Neural cell (in vitro differentiated cells): ENCODE results near the gene NPAS3. TPM values are rescaled to one million over a fixed set of nuclear protein-coding genes. Genes with fewer than 3 reads are reported as not detected.

Source experiments
- H2AFZ ChIP-seq: fragments of 200-600, 300-800 bp; sonication (generic), shearing (Covaris generic); 2 replicates; pipeline ENCODE4 v1.6.0; 2014; ENCODE audit warnings: low read depth, mild to moderate bottlenecking, antibody characterized with exemption, low read length, moderate library complexity
- H3F3A ChIP-seq: fragments of 200-600 bp; shearing (Covaris generic); 2 replicates; pipeline ENCODE4 v1.6.1; 2016; ENCODE audit warnings: mild to moderate bottlenecking, moderate library complexity, mixed read lengths, antibody characterized with exemption, low read length; ENCODE audit not compliant: insufficient read depth, poor library complexity, severe bottlenecking
- H3K27ac ChIP-seq: fragments of 200-600, 300-800 bp; sonication (generic), shearing (Covaris generic); 2 replicates; pipeline ENCODE4 v1.5.1; 2014; ENCODE audit warnings: mild to moderate bottlenecking, low read length, moderate library complexity
- H3K27me3 ChIP-seq: fragments of 300-800, 200-600 bp; sonication (generic), shearing (Covaris generic); 2 replicates; pipeline ENCODE4 v1.6.0; 2014; ENCODE audit warnings: mild to moderate bottlenecking, low read depth, low read length, moderate library complexity; ENCODE audit not compliant: insufficient read depth
- H3K36me3 ChIP-seq: fragments of 300-800, 200-600 bp; sonication (generic), shearing (Covaris generic); 2 replicates; pipeline ENCODE4 v1.5.1; 2014; ENCODE audit warnings: mild to moderate bottlenecking, antibody characterized with exemption, low read length, moderate library complexity; ENCODE audit not compliant: insufficient read depth
- H3K4me2 ChIP-seq: fragments of 300-800, 200-600 bp; sonication (generic), shearing (Covaris generic); 2 replicates; pipeline ENCODE4 v1.6.0; 2014; ENCODE audit warnings: mild to moderate bottlenecking, low read length
- H3K4me3 ChIP-seq: fragments of 300-800, 200-600 bp; sonication (generic), shearing (Covaris generic); 2 replicates; pipeline ENCODE4 v1.5.1; 2014; ENCODE audit warnings: mild to moderate bottlenecking, low read length, moderate library complexity
- H3K79me2 ChIP-seq: fragments of 200-600 bp; shearing (Covaris generic); replicated peaks from 2 replicates; pipeline ENCODE4 v1.6.0; 2014; ENCODE audit warnings: mild to moderate bottlenecking, low read length, moderate library complexity; ENCODE audit not compliant: insufficient read depth
- H3K9ac ChIP-seq: fragments of 300-800, 200-600 bp; sonication (generic), shearing (Covaris generic); 2 replicates; pipeline ENCODE4 v1.6.1; 2016; ENCODE audit warnings: mild to moderate bottlenecking, low read length, mixed read lengths
- H3K9me2 ChIP-seq: fragments of 200-600 bp; shearing (Covaris generic); 2 replicates; pipeline ENCODE4 v1.6.1; 2016; ENCODE audit warnings: mild to moderate bottlenecking, low read length, mixed read lengths; ENCODE audit not compliant: insufficient read depth
- H3K9me3 ChIP-seq: fragments of 200-600, 300-800 bp; sonication (generic), shearing (Covaris generic); 2 replicates; pipeline ENCODE4 v1.6.1; 2016; ENCODE audit warnings: mild to moderate bottlenecking, mixed run types, low read length, moderate library complexity, mixed read lengths
- H4K20me1 ChIP-seq: fragments of 200-600 bp; shearing (Covaris generic); 2 replicates; pipeline ENCODE4 v1.6.1; 2016; ENCODE audit warnings: mild to moderate bottlenecking, mixed run types; ENCODE audit not compliant: insufficient read depth
- CTCF ChIP-seq: fragments of 450-650 bp; IDR thresholded peaks from 2 replicates; pipeline ENCODE4 v1.5.1; 2014; ENCODE audit warnings: antibody characterized with exemption, mild to moderate bottlenecking, moderate library complexity; ENCODE audit not compliant: poor library complexity, severe bottlenecking
- EP300 ChIP-seq: fragments of 450-650 bp; conservative IDR thresholded peaks from 2 replicates; pipeline ENCODE4 v1.6.1; 2014; ENCODE audit warnings: antibody characterized with exemption, mild to moderate bottlenecking, moderate library complexity; ENCODE audit not compliant: poor library complexity, severe bottlenecking
- EZH2 ChIP-seq: fragments of 200-600, 300-800 bp; shearing (Covaris generic), sonication (generic); IDR thresholded peaks from 2 replicates; pipeline ENCODE4 v1.6.1; 2014; ENCODE audit warnings: antibody characterized with exemption, low read length, borderline replicate concordance, mild to moderate bottlenecking; ENCODE audit not compliant: insufficient read depth, poor library complexity, severe bottlenecking
- MXI1 ChIP-seq: fragments of 450-650 bp; conservative IDR thresholded peaks from 2 replicates; pipeline ENCODE4 v1.6.1; 2014; ENCODE audit warnings: antibody characterized with exemption, mild to moderate bottlenecking; ENCODE audit not compliant: poor library complexity, severe bottlenecking
- POLR2AphosphoS5 ChIP-seq: IDR thresholded peaks from 2 replicates; pipeline ENCODE4 v1.6.1; 2012
- RAD21 ChIP-seq: fragments of 450-650 bp; conservative IDR thresholded peaks from 2 replicates; pipeline ENCODE4 v1.6.1; 2014; ENCODE audit warnings: antibody characterized with exemption, mild to moderate bottlenecking, moderate library complexity
- REST ChIP-seq: IDR thresholded peaks from 2 replicates; pipeline ENCODE4 v1.6.1; 2012; ENCODE audit warnings: borderline replicate concordance
- SMC3 ChIP-seq: fragments of 450-650 bp; conservative IDR thresholded peaks from 2 replicates; pipeline ENCODE4 v1.6.1; 2014; ENCODE audit warnings: antibody characterized with exemption, mild to moderate bottlenecking, moderate library complexity; ENCODE audit not compliant: poor library complexity
- TAF1 ChIP-seq: IDR thresholded peaks from 2 replicates; pipeline ENCODE4 v1.6.1; 2012; ENCODE audit warnings: low read depth
- polyA plus RNA-seq: library from polyadenylated mRNA; depleted of rRNA; stranded (reverse); fragments of >200 nt; gene quantifications from 2 replicates; pipeline ENCODE4 v1.2.3, GENCODE V29; 2014

NPAS3 gene
- polyA plus RNA-seq, 1 donor from 2014 or later = 1.3 TPM

GRCh38 chr14:33631441-33631840 lies 692.8 kb downstream of the NPAS3 start:
- no peaks in the 10 kb centered on the region for H3K79me2 ChIP-seq
- no peaks in the 10 kb centered on the region for H3K36me3 ChIP-seq
- H3K27me3 ChIP-seq = no peaks in the 10 kb centered on the region
- no peaks in the 10 kb centered on the region for H3K9me3 ChIP-seq
- no peak overlapping the region for H3K4me2 ChIP-seq
- H3K9ac ChIP-seq = no peak overlapping the region
- H3K27ac ChIP-seq = no peak overlapping the region
- no peaks in the 10 kb centered on the region for H3K9me2 ChIP-seq
- no peaks in the 10 kb centered on the region for H4K20me1 ChIP-seq
- H2AFZ ChIP-seq = no peak overlapping the region
- H3K4me3 ChIP-seq = no peak overlapping the region
- TF ChIP-seq TAF1 (no peak), POLR2AphosphoS5 (no peak), RAD21 (no peak), REST (no peak), EZH2 (no peak), CTCF (no peak), MXI1 (no peak), EP300 (no peak), SMC3 (no peak)
- no peaks in the 10 kb centered on the region for H3F3A ChIP-seq

GRCh38 chr14:33634631-33635030 lies 696.0 kb downstream of the NPAS3 start:
- Histone ChIP-seq H3K4me2 (no peak overlapping the region), H3K36me3 (no peaks in the 10 kb centered on the region), H3K27ac (no peak overlapping the region), H3K79me2 (no peaks in the 10 kb centered on the region), H4K20me1 (no peaks in the 10 kb centered on the region), H3K9me2 (no peaks in the 10 kb centered on the region), H2AFZ (no peak overlapping the region), H3F3A (no peaks in the 10 kb centered on the region), H3K9me3 (no peaks in the 10 kb centered on the region), H3K27me3 (no peaks in the 10 kb centered on the region), H3K4me3 (no peak overlapping the region), H3K9ac (no peak overlapping the region)
- TF ChIP-seq TAF1 = no peak
- no peak for TF ChIP-seq MXI1
- TF ChIP-seq EZH2 = no peak
- no peak for TF ChIP-seq EP300
- TF ChIP-seq REST = no peak
